Measurements from ENCODE around the gene PXDN.
A peak's percentile ranks its signal among the peaks of the same experiment; 100 is the strongest.

The PXDN gene

GRCh38 chr2:1642993-1643619 lies 101.2 kb downstream of the PXDN start:
- DNase-seq: no peak

GRCh38 chr2:1642066-1642861 lies 102.1 kb downstream of the PXDN start:
- DNase-seq: no peak

- DNase-seq: no peak
Measured at GRCh38 chr2:1641523-1641922, 102.8 kb downstream of the PXDN start.

GRCh38 chr2:1640301-1641135 lies 103.8 kb downstream of the PXDN start:
- DNase-seq: no peak

- no peak for DNase-seq
Measured at GRCh38 chr2:1639086-1639858, 105.0 kb downstream of the PXDN start.

- no peak for DNase-seq
Measured at GRCh38 chr2:1638281-1638860, 105.9 kb downstream of the PXDN start.

GRCh38 chr2:1636791-1637415 lies 107.4 kb downstream of the PXDN start:
- DNase-seq: no peak

GRCh38 chr2:1635823-1636222 lies 108.5 kb downstream of the PXDN start:
- no peak for DNase-seq

- no peak for DNase-seq
Measured at GRCh38 chr2:1634681-1635341, 109.5 kb downstream of the PXDN start.

GRCh38 chr2:1633936-1634587 lies 110.3 kb downstream of the PXDN start:
- no peak for DNase-seq

GRCh38 chr2:1633092-1633671 lies 111.1 kb downstream of the PXDN start:
- DNase-seq: no peak

- DNase-seq: no peak
Measured at GRCh38 chr2:1632510-1632909, 111.8 kb downstream of the PXDN start.

GRCh38 chr2:1632002-1632348 lies 112.3 kb downstream of the PXDN start:
- DNase-seq: no peak

GRCh38 chr2:1631292-1632001 lies 112.9 kb downstream of the PXDN start:
- peak in 1 of 2 experiments; percentile 40 for DNase-seq

- no peak for DNase-seq
Measured at GRCh38 chr2:1628893-1629292, 115.4 kb downstream of the PXDN start.

GRCh38 chr2:1627628-1628381 lies 116.5 kb downstream of the PXDN start:
- DNase-seq: no peak

- no peak for DNase-seq
Measured at GRCh38 chr2:1626271-1626681, 118.0 kb downstream of the PXDN start.

- DNase-seq: no peak
Measured at GRCh38 chr2:1625281-1626001, 118.9 kb downstream of the PXDN start.

All from NCI-H1930 (cell line).